Gastroesophageal sphincter (tissue), 4 donors: ENCODE data around the gene KCNJ10. TPM values are rescaled to one million over a fixed set of nuclear protein-coding genes. Genes with fewer than 3 reads are reported as not detected.

Source experiments
- ATAC-seq: fragments of 150-250 bp; one replicate; pipeline ENCODE4 v1.9.1; 2016; ENCODE audit warnings: mild to moderate bottlenecking, moderate library complexity
- H3K27ac ChIP-seq, 4 donors: fragments of 200-600 bp; sonication (generic) in 3 of 4; 1 replicate in 3 of 4; 2 replicates in 1 of 4; pipeline ENCODE4 v1.5.1; 2016 to 2019
- H3K27me3 ChIP-seq: fragments of 200-600 bp; sonication (generic); one replicate; pipeline ENCODE4 v1.5.1; 2019
- H3K36me3 ChIP-seq, 2 donors: fragments of 200-600 bp; sonication (generic); one replicate each; pipeline ENCODE4 v1.5.1; 2019; ENCODE audit warnings: control low read depth in 1 of 2
- H3K4me1 ChIP-seq, 3 donors: fragments of 200-600 bp; sonication (generic); 1 replicate in 2 of 3; 2 replicates in 1 of 3; pipeline ENCODE4 v1.5.1; 2016 to 2019; ENCODE audit warnings: control low read depth in 2 of 3
- H3K4me3 ChIP-seq, 2 donors: fragments of 200-600 bp; sonication (generic); one replicate each; pipeline ENCODE4 v1.5.1; 2019; ENCODE audit warnings: mild to moderate bottlenecking in 1 of 2, moderate library complexity in 1 of 2
- H3K9me3 ChIP-seq, 3 donors: fragments of 200-600 bp; sonication (generic); one replicate each; pipeline ENCODE4 v1.5.1; 2017 to 2019; ENCODE audit warnings: control low read depth in 2 of 3
- EP300 ChIP-seq: sonication (generic); formaldehyde crosslinking; IDR thresholded peaks from one replicate; pipeline ENCODE4 v1.6.1; 2017; ENCODE audit warnings: antibody characterized with exemption, mild to moderate bottlenecking
- POLR2A ChIP-seq, 2 donors: fragments of 450-650 bp; IDR thresholded peaks; one replicate each; pipeline ENCODE4 v1.6.1; 2017; ENCODE audit warnings: antibody characterized with exemption in 2 of 2, mild to moderate bottlenecking in 2 of 2, moderate library complexity in 1 of 2
- POLR2AphosphoS5 ChIP-seq: sonication (generic); formaldehyde crosslinking; IDR thresholded peaks from one replicate; pipeline ENCODE4 v1.6.1; 2017; ENCODE audit warnings: antibody characterized with exemption
- WGBS, 2 donors: methylation state at CpG; one replicate each; pipeline ENCODE4 v1.1.5; 2018; ENCODE audit warnings: low coverage in 1 of 2; 5-methylcytosine and 5-hydroxymethylcytosine counted together
- total RNA-seq, 4 donors: library from RNA; depleted of rRNA; stranded (reverse); fragments of >200 nt; gene quantifications; one replicate each; pipeline ENCODE4 v1.1.0, GENCODE V29; 2016
- TF ChIP-seq, protein P1 (sequence below), 4 experiments: fragments of 200-600 bp in 2 of 4; fragments of 450-650 bp in 2 of 4; sonication (generic) in 1 of 4; IDR thresholded peaks; one replicate each; pipeline ENCODE4 v1.5.1; 2017 to 2019; ENCODE audit warnings: antibody characterized with exemption in 4 of 4, mild to moderate bottlenecking in 2 of 4, moderate library complexity in 2 of 4

KCNJ10 gene
- total RNA-seq, 4 donors from 2014 or later, result not detected

DNA sequence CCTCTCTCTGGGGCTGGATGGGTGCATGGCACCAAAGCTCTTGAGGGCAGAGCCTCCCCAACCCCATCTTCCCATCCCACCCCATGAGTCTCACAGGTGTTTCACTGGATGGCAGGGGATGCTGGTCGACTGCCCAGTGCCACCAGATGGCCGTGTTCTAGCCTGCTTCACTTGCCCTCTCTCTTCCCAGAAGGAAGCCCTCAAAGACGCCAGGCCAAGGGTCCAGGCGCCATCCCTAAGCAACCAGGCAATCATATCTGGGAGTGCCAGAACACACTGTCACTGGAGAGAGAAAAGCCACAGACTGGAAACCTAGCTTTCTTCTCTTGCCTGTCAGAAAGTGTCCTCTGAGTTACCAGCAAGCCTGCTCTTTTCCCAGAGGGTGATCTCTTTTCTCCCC is 64.9 kb downstream of the KCNJ10 start:
- Histone ChIP-seq H3K9me3 (no peaks in the 10 kb centered on the region), H3K27me3 (peaks cover 4% of the 10 kb centered on the region), H3K4me1 (no peaks in the 10 kb centered on the region), H3K36me3 (no peaks in the 10 kb centered on the region), H3K27ac (no peak overlapping the region), H3K4me3 (no peak overlapping the region)
- no peak for ATAC-seq
- TF ChIP-seq POLR2A (IDR thresholded peaks at IDR 0.05), result no peak
- TF ChIP-seq, protein P1, sequence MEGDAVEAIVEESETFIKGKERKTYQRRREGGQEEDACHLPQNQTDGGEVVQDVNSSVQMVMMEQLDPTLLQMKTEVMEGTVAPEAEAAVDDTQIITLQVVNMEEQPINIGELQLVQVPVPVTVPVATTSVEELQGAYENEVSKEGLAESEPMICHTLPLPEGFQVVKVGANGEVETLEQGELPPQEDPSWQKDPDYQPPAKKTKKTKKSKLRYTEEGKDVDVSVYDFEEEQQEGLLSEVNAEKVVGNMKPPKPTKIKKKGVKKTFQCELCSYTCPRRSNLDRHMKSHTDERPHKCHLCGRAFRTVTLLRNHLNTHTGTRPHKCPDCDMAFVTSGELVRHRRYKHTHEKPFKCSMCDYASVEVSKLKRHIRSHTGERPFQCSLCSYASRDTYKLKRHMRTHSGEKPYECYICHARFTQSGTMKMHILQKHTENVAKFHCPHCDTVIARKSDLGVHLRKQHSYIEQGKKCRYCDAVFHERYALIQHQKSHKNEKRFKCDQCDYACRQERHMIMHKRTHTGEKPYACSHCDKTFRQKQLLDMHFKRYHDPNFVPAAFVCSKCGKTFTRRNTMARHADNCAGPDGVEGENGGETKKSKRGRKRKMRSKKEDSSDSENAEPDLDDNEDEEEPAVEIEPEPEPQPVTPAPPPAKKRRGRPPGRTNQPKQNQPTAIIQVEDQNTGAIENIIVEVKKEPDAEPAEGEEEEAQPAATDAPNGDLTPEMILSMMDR (IDR thresholded peaks at IDR 0.05), result no peak
- TF ChIP-seq EP300, result no peak
- TF ChIP-seq POLR2AphosphoS5, result no peak
- no CpG with 5 or more reads among the region's 4 CpGs for WGBS, 2 donors

DNA sequence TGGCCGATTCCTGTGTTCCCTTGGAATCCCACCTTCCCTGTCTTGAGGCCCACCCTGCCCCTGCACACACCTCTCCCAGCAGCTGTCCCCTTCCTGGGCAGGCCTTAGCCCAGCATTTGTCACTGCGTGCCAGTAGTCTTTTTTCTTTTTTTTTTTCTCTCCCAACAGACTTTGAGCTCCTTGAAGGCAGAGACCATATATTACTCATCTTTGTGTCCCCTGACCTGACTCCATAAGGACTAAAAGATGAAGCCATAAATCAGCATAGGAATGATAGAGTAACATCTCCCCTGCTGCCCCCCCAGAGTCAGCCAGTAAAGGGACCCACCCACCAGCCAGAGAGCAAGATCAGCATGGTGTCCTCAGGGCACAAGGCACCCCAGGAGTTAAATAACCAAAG is 65.5 kb downstream of the KCNJ10 start:
- ATAC-seq, result no peak
- no peaks in the 10 kb centered on the region for H3K4me1 ChIP-seq
- no peak overlapping the region for H3K4me3 ChIP-seq
- no peak for TF ChIP-seq POLR2A (IDR thresholded peaks at IDR 0.05)
- TF ChIP-seq EP300, result no peak
- TF ChIP-seq POLR2AphosphoS5, result no peak
- TF ChIP-seq, protein P1 (IDR thresholded peaks at IDR 0.05), result no peak
- WGBS, 2 donors, result 78 to 100% methylated on average over 1 to 2 of the region's 2 CpGs
- no peaks in the 10 kb centered on the region for H3K36me3 ChIP-seq
- H3K27ac ChIP-seq, result no peak overlapping the region
- no peaks in the 10 kb centered on the region for H3K9me3 ChIP-seq
- H3K27me3 ChIP-seq, result peaks cover 4% of the 10 kb centered on the region

- 90% methylated on average over 1 of the region's 1 CpG; no CpG with 5 or more reads in 1 of the 2 donors for WGBS, 2 donors
- ATAC-seq, result no peak
- peaks cover 4% of the 10 kb centered on the region for H3K27me3 ChIP-seq
Observed at GRCh38 chr1:160004001-160004400, 66.0 kb downstream of the KCNJ10 start.

GRCh38 chr1:160001440-160001839 is 68.5 kb downstream of the KCNJ10 start:
- 67 to 100% methylated on average over 1 to 2 of the region's 2 CpGs for WGBS, 2 donors
- H3K27ac ChIP-seq, result no peak overlapping the region
- TF ChIP-seq POLR2A (IDR thresholded peaks at IDR 0.05) (no peak), POLR2AphosphoS5 (no peak), EP300 (no peak)
- TF ChIP-seq, protein P1 (IDR thresholded peaks at IDR 0.05), result no peak
- no peak overlapping the region for H3K4me3 ChIP-seq
- no peaks in the 10 kb centered on the region for H3K9me3 ChIP-seq
- no peak for ATAC-seq
- peaks cover 4% of the 10 kb centered on the region for H3K27me3 ChIP-seq
- H3K4me1 ChIP-seq, result no peaks in the 10 kb centered on the region
- no peaks in the 10 kb centered on the region for H3K36me3 ChIP-seq

More at GRCh38 chr1:160004001-160004400, 66.0 kb downstream of the KCNJ10 start:
- H3K9me3 ChIP-seq, result no peaks in the 10 kb centered on the region
- H3K4me1 ChIP-seq, result no peaks in the 10 kb centered on the region
- TF ChIP-seq EP300 (no peak), POLR2A (IDR thresholded peaks at IDR 0.05) (no peak), POLR2AphosphoS5 (no peak)
- TF ChIP-seq, protein P1 (IDR thresholded peaks at IDR 0.05), result no peak
- H3K36me3 ChIP-seq, result no peaks in the 10 kb centered on the region
- no peak overlapping the region for H3K4me3 ChIP-seq
- no peak overlapping the region for H3K27ac ChIP-seq

DNA sequence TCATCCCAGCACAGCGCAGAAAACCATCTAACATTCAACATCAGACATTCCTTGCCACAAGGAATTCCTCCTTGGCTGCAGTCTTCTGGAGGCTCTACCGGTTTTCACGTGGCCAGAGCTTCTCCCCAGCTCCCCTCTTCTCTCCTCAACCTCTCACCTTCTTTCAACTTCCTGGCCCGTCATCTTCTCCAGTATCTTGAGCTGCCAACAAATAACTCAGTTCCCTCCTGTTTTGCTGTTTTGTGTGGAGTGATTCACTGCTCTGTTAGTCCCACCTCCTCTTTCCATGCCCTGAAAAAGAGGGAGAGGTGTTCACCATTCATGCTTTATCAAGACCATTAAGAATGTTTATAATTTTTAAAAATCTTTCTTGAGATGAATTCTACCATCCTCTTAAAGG is 70.8 kb downstream of the KCNJ10 start:
- TF ChIP-seq, protein P1 (IDR thresholded peaks at IDR 0.05), result no peak
- TF ChIP-seq POLR2A (IDR thresholded peaks at IDR 0.05) (no peak), POLR2AphosphoS5 (no peak)
- Histone ChIP-seq H3K4me1 (no peaks in the 10 kb centered on the region), H3K4me3 (no peak overlapping the region), H3K9me3 (no peaks in the 10 kb centered on the region), H3K27me3 (peaks cover 4% of the 10 kb centered on the region), H3K36me3 (no peaks in the 10 kb centered on the region), H3K27ac (no peak overlapping the region)
- WGBS, 2 donors, result 13 to 46% methylated on average over 3 to 4 of the region's 4 CpGs
- no peak for ATAC-seq
